Stimulated activated naive CD8-positive, alpha-beta T cell treated with anti-CD3 and anti-CD28 coated beads, Interleukin-15, amount 100 ng/mL, for 72 hours (primary cell): Measurements from ENCODE around the gene RBSN.

Experiments
- ATAC-seq: fragments of 150-1000 bp; cut with Tn5 transposase; 2 replicates; pipeline ENCODE4 v1.10.0; 2021; ENCODE audit warnings: mild to moderate bottlenecking, moderate library complexity
- DNase-seq, 2 donors: peaks; one replicate each; pipeline ENCODE4 v3.0.0; 2021 to 2022
- H3K27ac Mint-ChIP-seq, 2 donors: one replicate each; pipeline ENCODE4 v1.8.0; 2022; ENCODE audit warnings: mild to moderate bottlenecking in 2 of 2, mixed read lengths in 2 of 2, moderate library complexity in 2 of 2
- H3K27me3 Mint-ChIP-seq: one replicate; pipeline ENCODE4 v1.8.0; 2022; ENCODE audit warnings: mixed read lengths
- H3K4me1 Mint-ChIP-seq: one replicate; pipeline ENCODE4 v1.8.0; 2022; ENCODE audit warnings: mild to moderate bottlenecking, mixed read lengths
- H3K4me3 Mint-ChIP-seq, 2 donors: one replicate each; pipeline ENCODE4 v1.8.0; 2022; ENCODE audit warnings: mild to moderate bottlenecking in 2 of 2, mixed read lengths in 2 of 2, moderate library complexity in 1 of 2
- H3K9me3 Mint-ChIP-seq, 2 donors: one replicate each; pipeline ENCODE4 v1.8.0; 2022; ENCODE audit warnings: mixed read lengths in 2 of 2

The RBSN gene

GRCh38 chr3:15081960-15082664, 16.8 kb downstream of the RBSN start:
- DNase-seq (no peak), ATAC-seq (no peak)
- no peaks in the 10 kb centered on the region for H3K27me3 Mint-ChIP-seq
- H3K27ac Mint-ChIP-seq = peak overlapping the region in 1 of 2 donors; percentile 36
- no peak overlapping the region for H3K4me3 Mint-ChIP-seq
- peaks cover 5% of the 10 kb centered on the region for H3K4me1 Mint-ChIP-seq
- H3K9me3 Mint-ChIP-seq = no peaks in the 10 kb centered on the region

DNA sequence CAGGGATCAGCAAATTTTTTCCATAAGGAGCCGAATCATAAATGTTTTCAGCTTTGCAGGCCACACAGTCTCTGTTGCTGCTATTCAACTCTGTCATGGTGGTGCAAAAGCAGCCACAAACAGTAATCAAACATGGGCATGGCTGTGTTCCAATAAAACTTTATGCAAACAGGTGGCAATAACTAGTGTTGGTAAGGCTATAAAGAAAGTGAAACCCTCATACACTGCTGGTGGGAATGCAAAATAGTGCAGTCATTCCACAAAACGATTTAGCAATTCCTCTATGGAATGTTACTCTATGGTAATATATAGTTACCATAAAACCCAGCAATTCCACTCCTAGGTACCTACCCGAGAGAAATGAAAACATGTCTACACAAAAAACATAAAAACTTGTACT, 19.9 kb downstream of the RBSN start:
- no peaks in the 10 kb centered on the region for H3K9me3 Mint-ChIP-seq
- no peak overlapping the region for H3K4me3 Mint-ChIP-seq
- no peak for ATAC-seq
- no peak overlapping the region for H3K27ac Mint-ChIP-seq
- H3K4me1 Mint-ChIP-seq = peaks cover 5% of the 10 kb centered on the region
- no peaks in the 10 kb centered on the region for H3K27me3 Mint-ChIP-seq
- DNase-seq = no peak

DNA sequence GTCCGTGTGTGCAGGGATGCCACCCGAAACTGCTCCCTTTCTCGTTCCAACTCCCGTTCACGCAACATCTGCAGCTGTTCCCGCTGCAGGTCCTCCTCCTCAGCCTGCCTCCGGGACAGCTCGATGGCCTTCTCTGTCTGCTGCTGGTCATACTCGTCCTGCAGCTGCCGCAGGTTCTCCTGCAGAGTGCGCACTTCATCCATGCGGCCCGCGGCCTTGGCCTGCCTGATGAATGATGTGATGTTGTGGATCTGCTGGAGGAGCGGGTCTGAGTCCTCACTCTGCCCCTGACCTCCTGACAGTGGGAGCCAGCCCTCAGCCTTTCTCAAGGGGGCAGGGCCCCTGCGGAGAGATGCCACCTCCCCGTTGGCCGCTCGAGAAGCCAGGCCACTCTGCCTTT, 24.4 kb downstream of the RBSN start:
- Mint-ChIP-seq H3K4me3 (no peak overlapping the region), H3K4me1 (peaks cover 6% of the 10 kb centered on the region), H3K9me3 (no peaks in the 10 kb centered on the region), H3K27me3 (no peaks in the 10 kb centered on the region), H3K27ac (no peak overlapping the region)
- DNase-seq = no peak
- no peak for ATAC-seq

DNA sequence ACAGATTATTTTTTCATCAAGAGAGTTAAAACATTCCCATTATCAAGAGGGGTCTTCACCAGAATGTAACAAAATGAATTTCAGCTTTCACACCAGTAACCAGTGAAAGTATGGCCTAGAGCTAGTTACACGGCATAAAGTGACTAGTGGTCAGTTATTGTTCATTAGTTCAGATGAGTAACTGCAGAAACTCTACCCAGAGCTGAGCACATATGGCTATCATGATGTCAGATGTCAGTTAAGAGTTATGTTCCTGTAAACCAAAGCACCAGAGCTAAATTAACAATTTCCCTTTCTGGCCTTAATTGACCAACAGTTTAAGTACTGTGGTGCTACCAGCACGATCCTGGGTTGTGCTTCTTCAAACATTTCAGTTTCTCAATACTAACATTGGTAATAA, 27.2 kb downstream of the RBSN start:
- ATAC-seq (no peak), DNase-seq (no peak)
- no peaks in the 10 kb centered on the region for H3K9me3 Mint-ChIP-seq
- no peaks in the 10 kb centered on the region for H3K27me3 Mint-ChIP-seq
- H3K4me1 Mint-ChIP-seq = peaks cover 6% of the 10 kb centered on the region
- no peak overlapping the region for H3K4me3 Mint-ChIP-seq
- no peak overlapping the region for H3K27ac Mint-ChIP-seq

GRCh38 chr3:15069441-15069840, 29.5 kb downstream of the RBSN start:
- DNase-seq (no peak), ATAC-seq (no peak)
- no peak overlapping the region for H3K27ac Mint-ChIP-seq

GRCh38 chr3:15066467-15066866, 32.5 kb downstream of the RBSN start:
- no peaks in the 10 kb centered on the region for H3K27me3 Mint-ChIP-seq
- peak overlapping the region in 1 of 2 donors; percentile 31 for H3K4me3 Mint-ChIP-seq
- H3K27ac Mint-ChIP-seq = peak overlapping the region; percentile 33 to 80
- H3K9me3 Mint-ChIP-seq = no peaks in the 10 kb centered on the region
- peaks cover 18% of the 10 kb centered on the region for H3K4me1 Mint-ChIP-seq
- ATAC-seq = no peak
- no peak for DNase-seq

More at GRCh38 chr3:15069441-15069840, 29.5 kb downstream of the RBSN start:
- Mint-ChIP-seq H3K9me3 (no peaks in the 10 kb centered on the region), H3K4me3 (no peak overlapping the region), H3K27me3 (no peaks in the 10 kb centered on the region), H3K4me1 (peaks cover 8% of the 10 kb centered on the region)

GRCh38 chr3:15065550-15066007, 33.4 kb downstream of the RBSN start:
- DNase-seq = no peak
- Mint-ChIP-seq H3K27ac (peak overlapping the region; percentile 49 to 99), H3K4me3 (peak overlapping the region; percentile 96 to 98), H3K4me1 (peaks cover 26% of the 10 kb centered on the region), H3K27me3 (no peaks in the 10 kb centered on the region), H3K9me3 (no peaks in the 10 kb centered on the region)
- ATAC-seq = no peak

DNA sequence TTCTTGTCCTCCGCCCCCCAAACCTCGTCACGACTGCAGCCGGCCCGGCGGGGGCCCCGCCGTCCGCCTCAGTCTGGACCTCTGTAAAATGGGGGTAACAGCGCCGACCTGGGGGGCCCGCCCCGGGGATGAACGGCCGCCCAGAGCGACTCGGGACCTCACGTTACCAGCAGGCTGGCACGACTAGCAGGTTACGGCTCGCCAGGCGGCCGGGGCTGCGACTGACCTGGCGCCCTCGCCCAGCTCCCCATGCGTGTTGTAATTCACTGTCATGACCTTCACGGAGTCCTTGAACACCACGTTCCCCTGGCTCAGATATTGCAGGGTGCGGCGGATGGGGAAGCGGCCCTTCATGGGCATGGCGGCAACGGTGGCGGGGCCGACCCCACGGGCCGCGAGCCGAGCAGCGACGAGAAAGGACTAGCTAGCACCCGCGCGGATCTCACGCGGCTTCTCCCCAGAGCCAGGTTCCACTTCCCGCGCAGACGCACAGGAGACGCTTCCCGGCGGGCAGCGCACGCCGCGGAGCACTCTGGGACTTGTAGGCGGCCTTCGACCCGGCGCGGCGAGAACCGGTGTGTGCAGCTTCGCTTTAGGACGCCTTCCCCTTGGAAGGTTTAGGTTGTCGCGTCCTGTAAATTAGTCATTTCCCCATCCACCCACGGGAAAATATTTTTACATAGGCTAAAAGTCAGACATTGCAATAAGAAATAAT, 34.0 kb downstream of the RBSN start, which contains the start of gene MRPS25:
Gene MRPS25, minus strand, starts transcription at position 481 of the 715 bp plus-strand sequence. Its CDS starts 121 bp downstream, at position 360.
- H3K4me1 Mint-ChIP-seq = peaks cover 28% of the 10 kb centered on the region
- DNase-seq (peak; percentile 87 to 92), ATAC-seq (peak; percentile 98)
- H3K9me3 Mint-ChIP-seq = no peaks in the 10 kb centered on the region
- no peaks in the 10 kb centered on the region for H3K27me3 Mint-ChIP-seq
- peak within 1 kb of the TSS; percentile 96 to 98 for H3K4me3 Mint-ChIP-seq
- peak within 1 kb of the TSS; percentile 99 for H3K27ac Mint-ChIP-seq

DNA sequence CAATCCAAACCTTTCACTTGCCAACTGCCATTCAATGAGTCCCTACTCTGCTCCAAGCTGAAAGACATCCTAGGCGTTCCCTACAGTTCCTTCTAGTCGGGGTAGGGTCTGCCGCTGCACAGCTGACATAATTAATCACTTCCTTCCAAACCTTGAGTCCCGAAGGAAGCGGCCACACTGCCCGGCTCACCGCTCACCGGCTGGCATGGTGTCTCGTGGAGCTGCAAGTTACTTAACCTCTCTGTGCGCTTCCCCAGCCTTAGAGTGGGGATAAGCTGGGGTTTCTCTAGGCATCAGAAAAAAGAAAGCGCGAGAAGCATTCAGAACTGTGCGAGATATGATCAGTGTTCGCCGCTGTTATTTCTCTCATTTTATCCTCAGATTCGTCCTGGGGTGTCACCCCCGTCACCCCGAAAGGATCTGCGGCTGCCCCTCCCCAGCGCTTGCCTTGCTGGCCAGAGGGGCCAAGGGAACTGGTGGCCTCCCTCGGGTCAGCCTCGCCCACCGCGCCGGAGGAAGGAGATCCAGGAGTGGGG, 34.6 kb downstream of the RBSN start:
- peak overlapping the region; percentile 99 for H3K27ac Mint-ChIP-seq
- no peaks in the 10 kb centered on the region for H3K9me3 Mint-ChIP-seq
- ATAC-seq = peak; percentile 31
- DNase-seq = peak; percentile 10 to 18
- H3K4me1 Mint-ChIP-seq = peaks cover 34% of the 10 kb centered on the region
- no peaks in the 10 kb centered on the region for H3K27me3 Mint-ChIP-seq
- H3K4me3 Mint-ChIP-seq = peak overlapping the region; percentile 96 to 98

GRCh38 chr3:15063656-15064286, 35.2 kb downstream of the RBSN start:
- H3K27ac Mint-ChIP-seq = peak overlapping the region; percentile 99
- peaks cover 37% of the 10 kb centered on the region for H3K4me1 Mint-ChIP-seq
- no peak for DNase-seq
- no peaks in the 10 kb centered on the region for H3K9me3 Mint-ChIP-seq
- no peaks in the 10 kb centered on the region for H3K27me3 Mint-ChIP-seq
- peak overlapping the region; percentile 96 to 98 for H3K4me3 Mint-ChIP-seq
- no peak for ATAC-seq

GRCh38 chr3:15063238-15063637, 35.7 kb downstream of the RBSN start:
- DNase-seq (no peak), ATAC-seq (no peak)
- H3K27ac Mint-ChIP-seq = peak overlapping the region in 1 of 2 donors; percentile 13
- no peaks in the 10 kb centered on the region for H3K9me3 Mint-ChIP-seq
- peaks cover 42% of the 10 kb centered on the region for H3K4me1 Mint-ChIP-seq
- H3K4me3 Mint-ChIP-seq = peak overlapping the region; percentile 96 to 98
- H3K27me3 Mint-ChIP-seq = no peaks in the 10 kb centered on the region

- ATAC-seq (no peak), DNase-seq (no peak)
- no peaks in the 10 kb centered on the region for H3K9me3 Mint-ChIP-seq
- H3K27me3 Mint-ChIP-seq = no peaks in the 10 kb centered on the region
- H3K4me1 Mint-ChIP-seq = peaks cover 65% of the 10 kb centered on the region
- no peak overlapping the region for H3K27ac Mint-ChIP-seq
- H3K4me3 Mint-ChIP-seq = no peak overlapping the region
These were observed 38.9 kb downstream of the RBSN start for GRCh38 chr3:15060029-15060428.

- H3K27me3 Mint-ChIP-seq = no peaks in the 10 kb centered on the region
- H3K4me1 Mint-ChIP-seq = peaks cover 79% of the 10 kb centered on the region
- ATAC-seq (no peak), DNase-seq (no peak)
- H3K4me3 Mint-ChIP-seq = no peak overlapping the region
- H3K27ac Mint-ChIP-seq = no peak overlapping the region
- H3K9me3 Mint-ChIP-seq = no peaks in the 10 kb centered on the region
These were observed 42.1 kb downstream of the RBSN start for GRCh38 chr3:15056676-15057404.

DNA sequence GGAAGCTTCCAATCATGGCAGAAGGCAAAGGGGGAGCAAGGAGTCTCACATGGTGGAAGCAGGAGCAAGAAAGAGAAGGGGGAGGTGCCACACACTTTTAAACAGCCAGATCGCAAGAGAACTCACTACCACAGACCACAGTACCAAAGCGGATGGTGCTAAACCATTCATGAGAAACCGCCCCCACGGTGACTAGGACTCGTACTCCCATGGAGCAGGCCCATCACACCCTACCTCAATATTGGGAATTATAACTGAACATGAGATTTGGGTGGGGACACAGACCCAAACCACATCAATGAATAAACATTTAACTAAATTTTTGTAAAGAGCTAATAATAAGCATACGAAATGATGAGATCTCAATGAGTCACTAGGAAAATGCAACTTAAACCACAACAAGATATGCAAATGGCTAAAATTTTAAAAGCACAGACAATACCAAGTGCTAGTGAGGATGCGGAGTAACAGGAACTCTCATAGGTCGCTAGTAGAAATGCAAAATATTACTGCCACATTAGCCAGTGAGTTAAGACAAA, 43.9 kb downstream of the RBSN start:
- H3K27ac Mint-ChIP-seq = peak overlapping the region; percentile 84 to 87
- DNase-seq (peak; percentile 67 to 72), ATAC-seq (peak; percentile 93)
- H3K9me3 Mint-ChIP-seq = no peaks in the 10 kb centered on the region
- no peaks in the 10 kb centered on the region for H3K27me3 Mint-ChIP-seq
- peak overlapping the region; percentile 59 to 66 for H3K4me3 Mint-ChIP-seq
- peaks cover 79% of the 10 kb centered on the region for H3K4me1 Mint-ChIP-seq

GRCh38 chr3:15053541-15053940, 45.4 kb downstream of the RBSN start:
- Mint-ChIP-seq H3K27ac (no peak overlapping the region), H3K27me3 (no peaks in the 10 kb centered on the region), H3K4me3 (no peak overlapping the region), H3K9me3 (no peaks in the 10 kb centered on the region), H3K4me1 (peaks cover 67% of the 10 kb centered on the region)
- no peak for ATAC-seq
- DNase-seq = no peak
